Activated T-cell treated with anti-CD3 and anti-CD28 coated beads for 48 hours (primary cell): ENCODE results near the gene MYCT1.

ENCODE experiments used
- DNase-seq: peaks from one replicate; pipeline ENCODE4 v3.0.0-alpha.2; 2020; ENCODE audit warnings: low read depth

MYCT1 gene

DNA sequence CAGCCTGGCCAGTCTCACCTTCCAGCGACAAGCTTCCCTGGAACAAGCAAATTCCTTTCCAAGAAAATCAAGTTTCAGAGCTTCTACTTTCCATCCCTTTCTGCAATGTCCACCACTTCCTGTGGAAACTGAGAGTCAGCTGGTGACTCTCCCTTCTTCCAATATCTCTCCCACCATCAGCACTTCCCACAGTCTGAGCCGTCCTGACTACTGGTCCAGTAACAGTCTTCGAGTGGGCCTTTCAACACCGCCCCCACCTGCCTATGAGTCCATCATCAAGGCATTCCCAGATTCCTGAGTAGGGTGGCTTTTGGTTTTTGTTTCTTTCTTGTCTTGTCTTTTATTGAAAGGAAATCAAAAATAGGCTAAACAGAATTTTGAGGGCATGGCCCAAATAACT is 24.3 kb downstream of the MYCT1 start:
- no peak for DNase-seq

DNA sequence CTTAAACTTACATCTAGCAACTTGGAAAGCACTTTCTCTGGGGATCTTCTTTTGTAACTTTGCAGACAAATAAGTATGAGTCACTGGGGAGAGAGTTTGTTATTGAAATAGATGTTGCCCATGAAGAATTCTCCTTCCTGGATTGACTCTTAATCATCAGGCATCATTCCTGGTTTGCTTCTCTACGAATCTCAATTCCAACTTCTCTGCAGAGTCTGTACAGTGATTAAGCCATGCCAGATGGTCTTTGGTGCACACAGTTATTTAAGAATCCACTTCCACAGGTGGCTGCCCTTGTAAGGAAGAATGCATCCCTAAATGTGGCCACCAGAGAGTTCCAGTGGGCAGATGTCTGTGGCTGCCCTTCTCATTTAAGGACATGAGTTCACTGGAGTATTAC is 25.7 kb downstream of the MYCT1 start:
- DNase-seq: no peak

DNA sequence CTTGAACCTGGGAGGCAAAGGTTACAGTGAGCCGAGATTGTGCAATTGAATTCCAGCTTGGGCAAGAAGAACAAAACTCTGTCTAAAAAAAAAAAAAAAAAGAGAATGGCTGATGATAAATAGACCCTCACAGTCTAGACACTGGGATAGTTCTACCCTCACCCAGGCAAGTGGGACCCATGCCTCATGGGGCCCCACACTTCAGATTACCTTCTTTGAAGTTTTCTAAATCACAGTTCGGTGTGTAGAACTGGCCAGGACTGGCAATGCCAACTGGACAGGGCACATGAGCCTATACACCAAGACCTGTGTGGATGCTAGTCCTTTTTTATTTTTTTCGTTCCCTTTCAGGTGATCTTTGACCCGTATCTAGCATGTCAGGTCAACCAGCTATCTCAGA is 28.6 kb downstream of the MYCT1 start:
- DNase-seq: no peak

DNA sequence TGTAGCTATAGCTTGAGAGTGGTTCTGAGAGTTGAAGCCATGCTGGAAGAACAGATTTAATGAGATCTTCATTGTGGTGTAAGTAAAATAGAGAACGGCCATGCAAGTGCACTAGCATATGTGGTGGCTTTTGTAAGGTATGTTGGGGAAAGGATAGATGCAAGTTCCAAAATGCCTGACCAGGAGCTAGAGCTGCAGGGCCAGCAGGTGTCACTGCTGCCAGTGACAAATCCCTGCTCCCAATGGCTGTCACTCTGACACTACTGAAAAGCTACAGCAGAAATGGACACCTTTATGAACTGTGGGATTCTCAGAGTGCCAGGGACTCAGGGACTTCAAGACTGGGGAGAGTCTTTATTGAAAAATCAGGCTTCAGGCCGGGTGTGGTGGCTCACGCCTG is 29.8 kb downstream of the MYCT1 start:
- DNase-seq: no peak

DNA sequence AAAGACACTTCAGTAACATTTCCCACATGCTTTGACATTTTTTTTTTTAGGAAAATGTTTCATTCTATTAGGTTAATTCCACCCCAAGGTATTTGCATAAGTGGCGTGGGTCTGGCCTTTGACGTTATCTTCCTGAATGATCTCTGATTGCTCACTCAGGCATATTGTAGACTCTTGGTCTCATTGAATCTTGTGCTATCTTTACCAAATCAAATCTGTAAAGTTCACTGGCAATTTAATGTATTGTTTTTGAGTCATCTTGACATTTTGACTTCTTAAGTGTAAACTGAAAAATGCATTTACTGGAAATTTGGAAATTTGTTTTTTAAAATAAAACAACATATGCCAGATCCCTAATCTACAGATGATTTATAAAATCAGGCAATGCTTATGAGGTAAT is 36.9 kb downstream of the MYCT1 start:
- DNase-seq: no peak

DNA sequence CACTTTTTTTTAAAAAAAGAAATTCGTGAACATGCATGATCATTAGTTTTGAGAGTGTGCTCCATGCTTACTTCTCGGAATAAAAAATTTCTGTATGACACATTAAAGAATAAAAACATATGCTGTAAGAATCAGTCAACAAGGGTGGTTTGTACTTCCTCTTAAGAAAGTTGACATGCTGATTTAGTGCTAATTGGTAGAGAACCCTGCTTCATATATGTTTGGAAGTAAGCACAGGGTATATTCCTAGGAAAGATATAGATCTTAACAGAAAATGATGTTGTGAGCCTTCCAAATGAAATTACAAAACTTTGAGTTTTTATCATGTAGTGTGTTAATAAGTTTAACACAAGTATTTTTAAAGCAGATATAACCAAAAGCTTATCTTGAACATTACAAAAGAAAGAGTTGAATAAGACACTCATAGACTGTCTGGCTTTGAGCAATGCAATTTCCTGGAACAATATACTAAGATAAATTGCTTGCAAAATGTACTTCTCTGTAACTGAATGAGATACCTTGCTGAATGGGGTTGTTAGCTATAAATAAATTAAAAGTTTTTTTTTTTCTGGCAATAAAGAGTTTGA is 39.1 kb downstream of the MYCT1 start:
- DNase-seq: no peak

DNA sequence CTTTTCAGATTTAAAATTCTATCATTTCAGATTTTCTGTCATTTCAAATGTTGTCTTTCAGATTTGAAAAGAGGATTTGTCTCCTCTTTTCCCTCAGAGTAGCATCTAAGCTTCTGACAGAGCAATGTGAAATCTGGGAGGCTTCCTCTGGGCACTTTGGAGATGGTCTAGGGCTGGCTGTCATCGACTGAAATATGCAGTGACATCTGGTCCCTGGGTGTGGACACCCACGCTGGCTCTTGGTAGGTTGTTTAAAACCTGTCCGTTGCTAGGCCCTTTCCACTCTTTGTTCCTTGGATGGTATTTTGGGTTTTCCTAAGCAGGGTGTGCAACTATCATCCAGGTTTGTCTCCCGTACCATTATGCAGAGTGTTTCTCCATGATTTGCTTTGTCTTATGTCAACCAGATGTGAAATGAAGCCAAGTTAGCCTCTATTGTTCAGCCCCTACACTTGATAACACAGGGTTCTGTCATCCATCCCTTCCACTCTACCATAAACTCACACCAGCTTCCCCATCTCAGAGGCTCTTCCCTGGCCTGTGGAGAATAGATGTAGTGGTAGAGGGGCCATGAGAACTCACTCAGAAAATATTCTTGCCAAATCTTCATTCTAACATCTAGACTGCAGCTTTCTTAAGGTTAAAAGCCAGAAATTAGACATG is 47.9 kb downstream of the MYCT1 start:
- no peak for DNase-seq

DNA sequence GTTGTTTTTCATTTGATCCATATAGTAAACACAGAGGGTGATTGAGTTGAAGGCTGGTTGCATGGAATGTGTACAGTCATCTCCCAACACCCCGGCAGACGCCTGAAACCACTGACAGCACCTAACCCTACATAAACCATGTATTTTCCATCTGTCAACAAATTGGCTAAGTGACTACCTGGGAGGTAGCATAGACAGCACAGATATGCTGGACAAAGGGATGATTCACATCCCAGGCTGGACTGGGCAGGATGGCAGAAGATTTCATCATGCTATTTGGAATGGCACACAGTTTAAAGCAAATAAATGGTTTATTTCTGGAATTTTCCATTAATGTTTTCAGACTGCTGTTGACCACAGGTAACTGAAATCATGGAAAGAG is 48.5 kb downstream of the MYCT1 start:
- no peak for DNase-seq

DNA sequence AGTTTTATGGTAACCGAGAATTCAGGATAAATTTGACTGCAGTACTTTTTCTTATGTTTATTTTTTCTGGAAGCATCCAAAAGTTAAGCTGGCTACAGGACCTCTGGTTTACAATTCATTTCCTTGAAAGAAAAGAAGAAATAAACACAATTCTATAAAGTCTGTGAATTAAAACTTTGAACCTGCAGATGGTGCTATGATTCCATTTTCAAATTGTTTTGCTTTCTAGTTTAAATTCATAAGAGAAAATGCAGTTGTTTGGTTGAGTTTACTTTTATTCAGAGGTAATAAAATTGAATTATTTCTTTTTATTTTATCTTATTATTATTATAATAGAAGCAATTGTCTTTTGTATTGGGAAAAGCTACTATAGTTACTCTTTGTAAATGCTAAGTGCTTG is 51.1 kb downstream of the MYCT1 start:
- DNase-seq: no peak

DNA sequence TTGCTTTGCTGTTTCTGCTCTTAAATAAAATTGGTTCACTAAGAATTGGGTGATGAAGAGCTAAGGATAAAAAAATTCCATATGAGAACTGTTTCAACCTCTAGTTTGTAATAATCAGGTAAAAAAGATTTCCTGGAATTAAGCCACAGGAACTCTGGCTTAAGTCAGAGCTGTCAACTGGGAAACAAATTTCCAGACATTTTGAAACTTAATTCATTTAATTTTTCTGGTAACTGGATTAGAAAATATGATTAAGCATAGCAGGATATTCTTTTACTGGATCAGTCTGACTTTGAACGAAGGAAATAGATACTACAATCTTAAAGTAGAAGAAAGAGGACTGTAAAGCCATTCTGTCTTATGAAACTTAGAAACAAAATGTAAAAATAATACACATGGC is 51.6 kb downstream of the MYCT1 start:
- no peak for DNase-seq

DNA sequence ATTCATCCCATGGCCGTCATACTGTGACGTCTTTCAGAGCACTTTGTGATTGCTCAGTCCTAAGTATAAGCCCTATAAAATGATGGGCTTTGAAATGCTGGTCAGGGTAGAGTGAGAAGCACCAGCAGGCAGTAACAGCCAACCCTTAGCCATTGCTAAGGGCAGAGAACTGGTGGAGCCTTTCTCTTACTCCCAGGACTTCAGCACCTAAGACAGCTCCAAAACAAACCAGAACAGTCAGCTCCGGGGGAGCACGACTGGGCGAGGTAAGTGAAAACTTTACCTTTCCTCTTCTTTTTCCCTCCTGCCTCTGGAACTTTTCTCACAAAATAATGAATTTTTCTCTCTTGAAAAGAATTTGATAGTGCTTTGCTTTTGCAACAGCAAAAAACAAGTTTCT is 53.0 kb downstream of the MYCT1 start, which contains the start of gene VIP:
TSS of gene VIP (plus strand) at position 104 of the 400 bp plus-strand sequence. CDS start 1,381 bp downstream, outside the sequence.
- no peak for DNase-seq

DNA sequence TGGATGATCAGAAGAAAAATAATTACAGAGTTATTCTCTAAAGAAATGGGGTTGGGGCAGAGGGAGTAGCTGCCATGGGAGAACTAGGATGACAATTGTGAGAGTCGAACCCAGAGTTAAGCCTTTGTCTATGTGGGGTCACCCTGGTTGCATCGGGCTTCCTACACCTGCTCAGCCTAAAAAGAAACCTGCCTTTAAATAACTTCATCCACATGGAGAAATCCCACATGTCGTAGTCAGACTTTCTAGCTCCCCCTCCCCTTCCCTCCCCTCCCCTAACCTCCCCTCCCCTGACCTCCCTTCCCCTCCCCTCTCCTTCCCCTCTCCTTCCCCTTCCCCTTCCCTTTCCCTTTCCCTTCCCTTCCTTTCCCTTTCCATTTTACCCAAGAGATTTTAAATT is 67.6 kb downstream of the MYCT1 start:
- no peak for DNase-seq

DNA sequence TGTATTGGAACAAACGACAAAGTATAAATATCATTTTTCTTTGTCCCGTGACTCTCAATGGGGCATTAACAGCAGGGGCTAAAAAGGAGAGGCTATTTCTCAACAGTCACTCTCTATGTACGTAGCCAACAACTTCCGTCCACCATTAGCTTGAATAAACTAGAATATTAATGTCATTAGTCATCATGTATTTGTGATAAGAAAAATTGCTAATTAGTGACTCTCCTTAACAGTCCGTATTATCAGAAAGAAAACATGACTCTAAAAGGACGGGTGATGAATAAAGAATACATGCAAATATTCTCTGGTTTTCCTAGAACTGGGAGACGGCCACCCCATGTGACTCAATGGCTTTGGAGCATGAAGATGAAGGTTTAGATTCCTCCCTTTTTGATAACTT is 71.5 kb downstream of the MYCT1 start:
- no peak for DNase-seq

DNA sequence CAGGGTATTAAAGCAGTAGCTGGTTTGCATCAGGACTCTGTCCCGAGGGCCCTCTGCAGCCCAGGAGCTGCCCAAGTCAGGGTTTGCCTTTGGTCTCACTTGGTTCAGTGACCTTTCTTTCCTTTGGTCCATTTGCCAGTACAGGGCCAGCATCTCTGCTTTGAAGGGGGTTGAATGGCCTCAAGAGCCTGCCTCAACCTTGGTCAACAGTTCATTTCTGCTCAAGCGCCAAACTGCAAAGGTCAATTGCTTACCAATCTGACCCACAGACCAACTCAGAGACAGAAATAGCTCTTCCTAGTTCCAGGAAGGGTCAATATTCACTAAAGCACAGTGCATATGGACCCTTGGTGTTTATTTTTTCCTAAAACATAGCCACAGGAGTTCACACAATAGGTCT is 72.3 kb downstream of the MYCT1 start:
- DNase-seq: no peak

DNA sequence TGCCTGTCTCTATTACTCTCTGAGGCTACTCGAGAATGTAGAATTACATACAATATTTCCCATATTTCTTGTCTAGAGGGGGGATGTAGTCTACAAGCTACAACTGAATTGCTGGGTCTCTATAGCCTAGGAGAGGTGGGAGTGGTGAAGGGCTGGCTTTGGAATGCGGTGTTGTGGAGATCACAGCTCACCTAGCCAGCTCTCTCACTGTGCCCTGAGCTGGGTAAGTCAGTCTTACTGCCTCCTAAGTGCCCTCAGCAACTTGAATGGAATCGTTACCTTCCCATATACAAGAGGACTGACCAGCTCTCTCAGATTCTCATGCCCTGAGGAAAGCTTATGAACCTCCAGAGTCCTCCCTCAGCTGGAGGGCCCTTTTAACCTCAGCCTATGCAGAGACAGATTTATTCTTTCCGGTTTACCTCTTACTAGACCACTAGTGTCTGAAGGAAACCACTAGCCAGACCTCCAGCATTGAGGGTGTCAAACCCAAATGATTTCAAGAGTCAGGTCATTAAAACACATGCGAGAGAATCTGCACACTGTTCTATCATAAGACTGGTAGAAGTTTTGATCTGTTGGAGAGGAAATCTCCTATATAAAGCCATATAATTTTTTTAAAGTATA is 73.5 kb downstream of the MYCT1 start:
- no peak for DNase-seq
